ENCODE data around the gene ATF4.

- TF ChIP-seq CTCF (conservative IDR thresholded peaks at IDR 0.05; ENCODE audit: low read length) = no peak
- TF ChIP-seq EZH2phosphoT487 (IDR thresholded peaks at IDR 0.05; ENCODE audit: borderline replicate concordance) = no peak
Measured at GRCh38 chr22:39563571-39564428, 43.4 kb downstream of the ATF4 start.

Data from Loucy (cell line).